ENCODE data around the gene CDH13.
"Not testable (repeated sequence)": the region's sequence is repeated elsewhere in the genome, so short reads cannot be mapped to it uniquely, and the experiment has no call there.

The CDH13 gene

DNA sequence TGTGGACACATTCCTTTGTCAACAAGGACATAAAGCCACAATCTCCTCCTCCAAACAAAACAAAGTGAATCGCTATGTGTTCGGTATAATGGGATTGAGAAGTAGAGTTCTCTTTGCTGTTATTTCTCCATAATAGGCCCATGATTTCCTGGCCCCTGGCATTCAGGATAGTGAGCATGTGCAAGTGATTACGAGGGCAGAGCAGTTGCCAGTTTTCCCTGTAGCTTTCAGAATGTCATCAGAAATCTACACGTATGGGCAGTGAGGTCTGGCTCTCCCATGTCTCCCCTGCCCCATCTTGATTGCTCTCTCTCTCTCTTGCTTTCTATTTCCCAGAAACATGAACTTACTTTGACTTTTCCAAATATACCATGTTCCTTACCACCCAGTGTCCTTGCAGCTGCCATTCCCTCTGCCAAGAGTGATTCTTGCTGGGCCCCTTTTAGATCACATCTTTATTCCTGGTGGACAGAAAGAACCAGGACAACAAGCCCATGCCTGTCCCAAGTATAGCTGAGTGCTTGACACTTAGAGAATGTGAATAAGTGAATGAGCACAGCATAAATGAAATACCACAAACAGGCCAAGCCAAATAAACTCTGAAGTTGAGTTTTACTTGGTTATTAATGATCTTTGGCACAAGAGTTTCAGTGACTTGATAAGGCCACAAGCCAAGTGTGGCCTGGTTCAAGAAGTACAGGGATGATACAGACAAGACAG, 273.1 kb downstream of the CDH13 start:
- no peak for DNase-seq

GRCh38 chr16:82900559-82900958, 273.8 kb downstream of the CDH13 start:
- no peak for DNase-seq

DNA sequence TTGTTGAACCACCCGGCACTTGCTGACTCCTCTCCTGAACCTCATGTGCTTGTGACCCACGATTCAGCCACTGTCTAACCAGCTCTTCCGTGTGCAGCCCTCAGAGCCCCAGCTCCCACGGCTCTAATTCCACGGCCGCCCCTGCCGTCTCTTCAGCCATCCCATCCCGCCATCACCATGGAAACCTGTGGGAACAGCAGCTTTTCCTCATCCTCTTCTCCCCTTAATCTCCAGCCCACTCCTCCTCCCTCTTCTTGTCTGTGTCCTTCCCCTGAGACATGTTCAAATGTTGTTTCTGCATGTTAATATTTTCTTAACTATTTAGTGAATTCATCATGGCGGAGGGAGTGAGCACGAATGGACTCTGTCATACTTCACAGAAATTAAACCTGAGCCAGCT, 285.2 kb downstream of the CDH13 start:
- no peak for DNase-seq

GRCh38 chr16:82915139-82915824, 288.5 kb downstream of the CDH13 start:
- DNase-seq = no peak

- no peak for DNase-seq
Observed at GRCh38 chr16:82917886-82918595, 291.3 kb downstream of the CDH13 start.

DNA sequence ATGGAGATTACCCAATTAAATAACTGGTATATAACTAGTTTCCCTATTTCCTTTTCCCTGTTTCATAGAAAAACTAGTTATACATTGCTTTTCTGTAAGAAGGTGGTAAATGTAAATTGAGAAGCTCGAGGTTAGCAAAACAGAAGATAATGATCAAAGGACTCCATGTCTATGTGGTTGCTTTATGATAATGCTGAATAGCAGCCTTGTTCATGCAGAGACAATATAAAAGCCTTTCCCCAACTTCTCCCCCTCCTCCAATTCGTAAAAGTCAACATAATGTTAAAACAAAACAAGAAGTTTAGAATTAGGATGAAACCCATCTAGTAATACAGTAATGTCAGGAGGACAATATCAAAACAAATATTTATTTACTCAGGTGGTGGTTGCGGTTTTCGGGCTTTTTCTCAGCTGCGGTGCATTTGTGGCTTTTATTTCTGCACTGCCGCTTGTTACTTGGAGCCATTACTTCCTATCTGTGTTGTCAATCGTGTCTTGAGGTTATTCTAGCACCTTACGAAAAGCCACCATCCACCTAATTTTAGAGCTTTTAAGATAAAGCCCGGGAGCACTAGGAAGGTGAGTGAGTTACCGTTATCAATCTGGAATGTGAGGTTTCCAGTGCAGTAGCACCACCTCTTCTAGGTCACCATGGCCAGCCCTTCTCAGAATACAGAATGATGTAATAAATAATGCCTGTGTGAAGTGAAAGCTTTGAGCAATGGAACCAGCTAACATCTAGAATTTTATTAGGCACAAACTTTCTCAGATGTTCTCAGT, 297.5 kb downstream of the CDH13 start:
- no peak for DNase-seq

- no peak for DNase-seq
Observed at GRCh38 chr16:82926500-82926899, 299.7 kb downstream of the CDH13 start.

GRCh38 chr16:82933933-82934332, 307.2 kb downstream of the CDH13 start:
- DNase-seq = not testable (repeated sequence)

GRCh38 chr16:82935766-82936165, 309.0 kb downstream of the CDH13 start:
- DNase-seq = no peak

DNA sequence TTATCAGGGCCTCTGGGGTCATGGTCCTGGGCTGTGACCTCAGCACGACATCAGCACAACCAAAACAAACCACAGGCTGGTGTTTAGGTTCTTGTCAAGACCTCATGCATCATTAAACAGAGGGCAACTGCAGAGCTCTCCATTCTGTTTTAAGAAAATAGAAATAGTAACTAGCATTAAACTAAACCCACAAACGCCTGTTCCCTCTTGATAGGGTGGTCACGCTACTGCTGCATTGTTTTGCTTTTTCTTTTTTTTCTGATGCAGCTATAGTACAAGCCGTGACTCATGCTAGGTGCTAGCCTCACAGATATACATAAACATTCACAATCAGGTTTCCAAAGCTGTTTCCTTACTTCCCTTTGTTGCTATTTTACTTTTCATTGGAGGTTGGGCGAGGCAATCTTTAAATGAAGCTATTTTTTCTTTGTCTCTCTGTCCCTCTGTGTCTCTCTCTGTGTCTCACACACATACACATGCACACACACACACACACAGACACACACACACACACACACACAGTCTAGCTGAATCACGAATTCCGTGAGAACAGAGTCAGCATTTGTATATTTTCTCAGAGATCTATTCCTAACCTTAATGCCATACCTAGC, 310.3 kb downstream of the CDH13 start:
- no peak for DNase-seq

DNA sequence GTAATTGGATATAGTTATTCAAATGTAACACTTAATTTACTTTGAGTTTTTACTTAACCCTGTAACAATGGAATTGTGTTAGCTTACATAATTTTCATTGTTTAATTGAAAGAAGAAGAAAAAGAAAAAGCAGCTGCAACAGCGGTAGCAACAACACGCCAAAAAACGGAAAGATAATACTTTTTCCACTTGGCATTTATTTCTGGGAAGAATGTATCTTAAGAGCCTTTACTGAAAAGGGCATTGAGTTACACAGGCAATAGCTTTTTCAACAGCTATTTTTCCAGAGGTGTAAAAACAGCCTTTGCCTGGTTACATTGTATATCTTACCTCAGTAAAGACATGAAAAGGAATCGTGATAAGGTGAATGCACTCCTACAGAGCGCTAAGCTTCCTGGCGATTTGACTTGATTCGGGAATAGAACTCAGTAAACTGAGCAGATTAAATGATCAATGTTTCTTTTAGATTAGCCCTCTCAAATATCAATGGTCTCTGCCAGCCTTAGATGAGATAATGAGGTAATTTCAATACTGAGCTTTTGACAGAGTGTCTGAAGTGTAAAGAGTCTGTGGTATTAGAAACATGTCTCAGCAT, 311.3 kb downstream of the CDH13 start:
- DNase-seq = no peak

GRCh38 chr16:82943371-82943770, 316.6 kb downstream of the CDH13 start:
- DNase-seq = no peak

- no peak for DNase-seq
Observed at GRCh38 chr16:82945420-82946101, 318.8 kb downstream of the CDH13 start.

GRCh38 chr16:82947698-82948097, 320.9 kb downstream of the CDH13 start:
- no peak for DNase-seq

- DNase-seq = no peak
Observed at GRCh38 chr16:82949016-82949415, 322.2 kb downstream of the CDH13 start.

- no peak for DNase-seq
Observed at GRCh38 chr16:82953517-82953916, 326.7 kb downstream of the CDH13 start.

DNA sequence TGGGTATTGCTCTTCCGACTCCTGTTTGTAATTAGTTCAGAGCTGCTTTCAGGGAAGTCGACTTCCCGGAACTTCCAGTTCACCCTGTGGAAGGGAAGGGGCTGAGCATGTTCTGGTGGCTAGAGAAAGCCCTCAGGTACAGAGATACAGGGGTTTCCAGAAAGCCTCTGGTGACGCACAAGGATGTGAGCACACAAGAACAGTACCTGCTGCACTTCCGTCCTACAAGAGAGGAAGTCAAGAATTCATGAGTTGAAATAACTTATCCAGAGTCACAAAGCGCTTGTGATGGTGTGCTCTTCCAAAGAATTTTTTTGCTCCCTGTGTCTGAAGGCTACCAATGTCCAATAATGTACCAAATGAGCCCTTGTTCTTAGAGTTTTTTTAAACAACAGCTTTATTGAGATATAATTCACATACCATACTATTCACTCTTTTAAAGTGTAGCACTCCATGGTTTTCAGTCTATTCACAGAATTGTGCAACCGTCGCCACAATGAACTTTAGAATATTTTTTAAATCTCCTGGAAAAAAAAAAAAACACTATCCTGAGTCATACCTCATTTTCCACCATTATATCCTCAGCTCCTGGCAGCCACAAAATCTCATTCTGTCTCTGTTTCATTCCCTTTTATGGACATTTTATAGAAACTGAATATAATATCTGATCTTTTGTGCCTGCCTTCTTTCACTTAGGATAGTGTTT, 327.6 kb downstream of the CDH13 start:
- DNase-seq = no peak

GRCh38 chr16:82955741-82956348, 329.1 kb downstream of the CDH13 start:
- no peak for DNase-seq

DNA sequence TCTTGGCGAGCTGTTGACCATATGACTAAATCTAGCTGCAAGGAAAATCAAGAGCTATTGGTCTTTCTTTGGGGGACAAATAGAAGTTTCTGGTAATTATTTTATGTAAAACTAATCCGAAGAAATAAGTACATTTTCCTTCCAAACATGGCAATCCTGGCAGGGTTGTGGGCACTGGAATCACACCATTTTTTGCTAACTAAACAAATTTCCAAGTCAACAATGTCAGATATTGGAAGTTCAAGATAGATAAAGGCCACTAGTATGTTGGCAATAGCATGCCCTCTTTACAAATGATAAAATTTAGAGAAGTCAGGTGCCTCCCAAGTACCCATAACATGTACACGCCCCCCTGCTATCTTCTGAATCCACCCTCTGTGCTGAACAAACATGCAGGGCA, 330.4 kb downstream of the CDH13 start:
- DNase-seq = no peak

GRCh38 chr16:82960918-82961317, 334.1 kb downstream of the CDH13 start:
- DNase-seq = no peak

GRCh38 chr16:82963653-82964052, 336.9 kb downstream of the CDH13 start:
- DNase-seq = no peak
